SK-N-DZ (cell line): ENCODE results near the gene NOD1.
"Not testable (repeated sequence)": the region's sequence is repeated elsewhere in the genome, so short reads cannot be mapped to it uniquely, and the experiment has no call there.

Source experiments
- DNase-seq: peaks from one replicate; pipeline ENCODE4 v3.0.0-alpha.2; 2015; ENCODE audit warnings: low spot score

The NOD1 gene

DNA sequence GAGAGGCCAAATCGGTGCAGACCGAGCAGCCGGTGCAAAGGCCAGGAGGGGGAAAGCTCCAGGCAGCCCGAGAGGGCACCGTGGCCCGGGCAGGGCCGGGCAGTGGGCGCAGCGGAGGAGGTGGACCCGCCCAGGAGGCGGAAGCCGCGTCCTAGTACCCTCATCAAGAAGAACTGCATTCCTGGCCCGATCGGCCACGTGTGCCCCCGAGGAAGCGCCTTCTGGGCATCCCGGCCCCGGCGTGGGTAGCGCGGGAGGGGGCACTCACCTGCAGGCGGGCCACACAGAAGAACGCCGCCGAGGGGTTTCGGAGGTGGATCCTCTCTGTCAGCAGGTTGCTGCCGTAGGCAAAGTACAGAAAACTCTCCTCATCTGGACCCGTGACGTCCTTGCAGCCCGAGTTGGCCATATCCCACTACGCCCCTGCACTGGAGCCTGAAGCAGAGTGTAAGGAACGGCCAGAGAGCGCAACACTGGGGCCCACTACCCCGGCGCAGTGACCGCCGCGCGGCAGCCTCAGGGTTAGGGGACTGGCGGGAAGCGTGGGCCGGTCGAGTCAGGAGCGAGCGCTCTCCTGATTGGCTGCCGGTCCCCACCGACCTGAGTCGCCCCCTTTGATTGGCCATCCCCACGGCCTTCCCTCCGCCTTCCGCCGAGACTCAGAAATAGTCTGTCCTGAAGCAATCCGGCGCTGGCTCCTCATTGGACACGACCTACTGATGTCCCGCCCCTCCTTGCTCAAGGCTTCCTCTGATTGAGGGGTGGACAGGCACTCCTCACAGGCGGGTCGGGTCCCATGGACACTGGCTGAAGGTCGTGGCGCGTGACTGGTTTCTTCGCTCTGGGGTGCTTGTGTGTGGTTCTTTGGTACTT, 26.0 kb upstream of the NOD1 start, which contains the start of gene GGCT:
GGCT (minus strand) TSS at position 529 of the 873 bp plus-strand sequence; CDS start at position 409, 120 bp downstream.
- DNase-seq = peak; percentile 99

DNA sequence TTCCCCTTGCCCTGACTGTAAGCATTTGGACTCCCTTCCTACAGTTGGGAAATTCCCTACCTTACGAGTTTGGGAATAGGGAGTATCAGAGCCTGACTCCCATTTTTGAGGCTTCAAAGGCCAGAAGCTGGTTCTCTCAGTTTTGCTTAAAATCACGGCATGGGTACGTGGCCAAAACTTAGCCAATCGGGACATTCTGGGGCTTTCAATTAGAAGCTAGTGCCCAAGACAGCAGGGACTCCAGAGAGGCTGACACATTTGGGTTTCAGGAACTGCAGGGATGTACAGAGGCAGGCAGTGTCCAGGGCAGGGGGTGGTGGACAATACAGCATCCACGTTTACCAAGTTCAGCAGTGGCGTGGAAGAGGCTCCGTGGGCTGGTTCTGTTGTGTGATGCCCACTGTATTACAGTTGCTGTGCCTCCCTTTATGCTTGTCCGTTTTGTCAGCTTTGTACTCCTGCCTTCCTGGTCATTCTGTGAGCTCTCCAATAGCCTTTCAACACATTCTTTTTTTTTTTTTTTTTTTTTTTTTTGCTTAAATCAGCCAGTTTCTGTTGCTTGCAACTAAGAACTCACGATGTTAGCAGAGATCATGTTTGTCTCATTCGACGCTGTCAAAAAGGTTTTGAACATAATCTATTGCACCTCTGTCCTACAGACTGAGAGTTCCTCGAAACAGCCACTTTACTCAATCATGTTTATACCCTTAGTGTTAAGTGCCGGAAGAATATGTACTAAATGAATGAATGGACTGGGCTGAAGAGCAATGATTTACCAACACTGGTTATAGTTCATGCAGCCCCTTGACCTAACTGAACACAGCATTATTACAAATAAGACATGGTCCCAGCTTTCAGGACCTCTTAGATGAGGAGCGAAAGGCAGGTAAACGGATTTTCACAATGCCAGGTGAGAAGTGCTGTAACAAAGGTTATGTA, 25.0 kb upstream of the NOD1 start:
- DNase-seq = no peak

DNA sequence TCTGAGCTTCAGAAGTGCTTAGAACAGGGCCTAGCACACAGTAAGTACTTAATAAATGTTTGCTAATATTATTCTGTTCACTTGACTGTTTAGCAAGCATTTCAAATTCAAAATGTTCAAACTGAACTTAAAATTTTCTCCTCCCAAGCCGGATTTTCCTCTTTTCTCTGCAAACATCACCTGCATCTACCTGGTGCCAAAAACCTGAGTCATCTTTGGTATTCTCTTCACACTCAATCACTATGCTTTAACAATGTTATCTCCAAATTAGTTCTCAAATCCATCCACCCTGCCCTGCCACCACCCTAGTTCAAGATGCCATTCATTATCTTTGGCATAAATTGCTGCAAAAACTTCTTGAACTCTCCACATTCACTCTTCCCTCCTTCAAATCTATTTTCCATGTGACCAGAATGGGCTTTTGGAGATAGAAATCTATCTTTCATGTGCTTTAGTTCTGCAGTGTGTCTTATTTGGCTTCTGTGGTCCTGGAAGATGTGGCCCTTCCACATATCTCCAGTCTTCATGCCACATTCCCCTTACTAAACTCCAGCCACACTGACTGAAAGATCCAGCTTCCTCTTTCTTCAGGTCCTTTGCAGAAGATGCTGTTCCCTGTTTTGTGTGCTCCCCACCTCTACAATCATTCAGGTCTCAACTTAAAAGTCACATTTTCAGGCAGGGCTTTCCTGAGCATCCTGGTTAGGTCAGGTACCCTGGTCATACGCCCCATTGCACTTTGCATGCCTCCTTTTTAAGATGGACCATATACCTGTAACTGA, 24.1 kb upstream of the NOD1 start:
- no peak for DNase-seq

DNA sequence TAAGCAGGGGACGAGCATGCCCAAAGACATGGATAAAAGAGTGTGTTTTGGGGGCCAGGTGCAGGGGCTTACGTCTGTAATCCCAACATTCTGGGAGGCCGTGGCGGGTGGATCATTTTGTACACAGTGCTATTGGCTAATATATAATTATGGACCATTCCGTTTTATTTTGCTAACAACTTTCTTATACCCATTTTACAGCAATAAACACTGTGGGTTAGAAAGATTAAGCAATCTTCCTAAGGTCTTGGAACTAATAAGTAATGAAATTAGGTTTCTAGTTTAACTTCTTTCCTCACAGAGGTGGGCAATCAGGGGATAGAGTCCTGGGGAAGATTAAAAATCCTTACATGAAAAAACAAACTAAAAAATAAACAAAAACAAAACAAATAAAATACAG, 22.7 kb upstream of the NOD1 start:
- DNase-seq = no peak

DNA sequence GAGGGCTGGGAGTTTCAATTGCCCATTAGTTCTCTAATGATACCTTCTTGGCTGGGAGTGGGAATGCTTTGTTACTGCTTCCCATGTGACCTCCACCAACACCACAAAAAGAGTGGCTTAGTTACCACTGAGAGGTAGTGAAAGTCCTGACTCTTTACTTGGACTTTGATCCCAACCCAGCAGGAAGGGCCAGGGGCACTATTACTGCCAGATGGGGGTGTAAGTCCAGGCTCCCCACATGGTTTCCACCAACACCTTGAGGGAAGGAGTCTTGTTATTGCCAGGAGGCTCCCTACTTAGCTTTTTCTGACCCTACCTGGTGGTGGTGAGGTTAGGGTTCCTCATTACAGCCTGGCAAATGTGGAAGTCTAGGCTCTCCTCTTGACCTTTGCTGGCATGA, 14.6 kb upstream of the NOD1 start:
- no peak for DNase-seq

DNA sequence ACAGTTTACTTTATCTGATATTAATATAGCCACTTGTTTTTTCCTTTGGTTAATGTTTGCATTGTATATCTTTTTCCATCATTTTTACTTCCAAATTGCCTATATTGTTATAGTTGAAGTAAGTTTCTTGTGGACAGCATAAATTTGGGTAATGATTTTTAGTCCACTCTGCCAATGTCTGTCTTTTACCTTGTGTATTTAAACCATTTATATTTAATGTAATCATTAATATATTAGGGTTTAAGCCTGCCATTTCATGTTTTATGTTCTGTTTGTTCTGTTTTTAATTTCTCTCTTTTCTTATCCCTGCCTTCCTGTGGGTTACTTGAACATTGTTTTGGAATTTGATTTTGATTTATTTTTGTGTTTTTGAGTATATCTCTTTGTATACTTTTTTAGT, 12.8 kb upstream of the NOD1 start:
- DNase-seq = no peak

DNA sequence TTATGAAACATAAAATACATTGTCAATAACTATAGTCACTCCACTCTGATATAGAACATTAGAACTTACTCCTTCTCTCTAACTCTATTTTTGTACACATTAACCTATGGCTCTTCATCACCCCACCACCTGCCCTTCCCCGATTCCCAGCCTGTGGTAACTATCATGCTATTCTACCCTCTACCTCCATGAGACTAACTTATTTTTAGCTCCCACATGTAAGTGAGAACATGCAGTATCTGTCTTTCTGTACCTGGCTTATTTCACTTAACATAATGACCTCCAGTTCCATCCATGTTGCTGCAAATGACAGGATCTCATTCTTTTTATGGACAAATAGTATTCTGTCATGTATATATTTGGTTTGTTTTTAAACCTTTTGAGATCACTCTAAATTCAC, 8.8 kb upstream of the NOD1 start:
- no peak for DNase-seq

DNA sequence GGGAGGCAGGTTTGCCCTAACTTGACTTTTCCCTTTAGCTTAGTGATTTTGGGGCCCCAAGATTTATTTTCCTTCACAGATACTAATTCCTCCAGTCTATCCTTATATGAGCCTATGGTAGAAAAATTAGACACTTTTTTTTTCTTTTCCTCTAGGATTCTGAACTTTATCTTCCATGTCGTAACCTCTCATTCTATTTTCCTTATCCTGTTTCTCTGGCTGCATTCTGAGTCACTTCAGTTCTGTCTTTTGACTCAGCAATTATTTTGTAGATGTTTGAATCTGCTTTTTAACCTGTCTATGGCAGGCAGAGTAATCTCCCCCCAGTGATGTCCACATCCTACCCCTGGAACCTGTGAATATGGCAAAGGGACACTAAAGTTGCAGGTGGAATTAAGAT, 7.1 kb upstream of the NOD1 start:
- no peak for DNase-seq

DNA sequence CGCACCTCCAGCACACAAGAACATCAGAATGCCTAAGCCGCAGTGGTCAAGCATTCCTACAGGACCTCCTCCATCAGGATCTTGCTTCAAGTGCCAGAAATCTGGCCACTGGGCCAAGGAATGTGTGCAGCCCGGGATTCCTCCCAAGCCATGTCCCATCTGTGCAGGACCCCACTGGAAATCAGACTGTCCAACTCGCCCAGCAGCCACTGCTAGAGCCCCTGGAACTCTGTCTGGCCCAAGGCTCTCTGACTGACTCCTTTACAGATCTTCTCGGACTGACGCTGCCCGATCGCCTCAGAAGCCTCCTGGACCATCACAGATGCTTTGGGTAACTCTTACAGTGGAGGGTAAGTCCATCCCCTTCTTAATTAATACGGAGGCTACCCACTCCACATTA, 2.8 kb upstream of the NOD1 start:
- not testable (repeated sequence) for DNase-seq

DNA sequence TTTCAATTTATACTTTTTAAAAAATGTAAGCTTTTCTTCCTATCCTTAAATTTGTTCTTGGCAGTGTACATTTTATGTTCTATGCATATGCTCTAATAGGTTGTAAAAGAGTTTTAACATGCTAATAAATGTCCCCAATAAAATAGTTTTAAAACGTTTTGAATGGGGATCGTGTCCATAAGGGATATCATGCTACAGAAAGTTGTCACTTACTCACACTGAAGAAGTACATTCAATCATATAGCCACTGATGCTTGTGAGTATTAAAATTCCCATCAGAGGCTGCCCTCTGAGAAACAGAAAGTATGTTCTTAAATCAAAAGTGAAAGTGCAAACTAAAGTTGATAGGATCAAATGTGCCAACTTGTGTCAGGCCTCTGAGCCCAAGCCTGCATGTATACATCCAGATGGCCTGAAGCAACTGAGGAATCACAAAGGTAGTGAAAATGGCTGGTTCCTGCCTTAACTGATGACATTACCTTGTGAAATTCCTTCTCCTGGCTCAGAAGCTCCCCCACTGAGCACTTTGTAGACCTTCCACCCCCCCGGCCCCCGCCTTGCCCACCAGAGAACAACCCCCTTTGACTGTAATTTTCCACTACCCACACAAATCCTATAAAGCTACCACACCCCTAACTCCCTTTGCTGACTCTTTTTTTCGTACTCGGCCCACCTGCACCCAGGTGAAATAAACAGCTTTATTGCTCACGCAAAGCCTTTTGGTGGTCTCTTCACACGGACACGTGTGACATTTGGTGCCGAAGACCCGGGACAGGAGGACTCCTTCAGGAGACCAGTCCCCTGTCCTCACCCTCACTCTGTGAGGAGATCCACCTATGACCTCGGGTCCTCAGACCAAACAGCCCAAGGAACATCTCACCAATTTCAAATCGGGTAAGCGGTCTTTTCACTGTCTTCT, 877 bp upstream of the NOD1 start:
- no peak for DNase-seq

DNA sequence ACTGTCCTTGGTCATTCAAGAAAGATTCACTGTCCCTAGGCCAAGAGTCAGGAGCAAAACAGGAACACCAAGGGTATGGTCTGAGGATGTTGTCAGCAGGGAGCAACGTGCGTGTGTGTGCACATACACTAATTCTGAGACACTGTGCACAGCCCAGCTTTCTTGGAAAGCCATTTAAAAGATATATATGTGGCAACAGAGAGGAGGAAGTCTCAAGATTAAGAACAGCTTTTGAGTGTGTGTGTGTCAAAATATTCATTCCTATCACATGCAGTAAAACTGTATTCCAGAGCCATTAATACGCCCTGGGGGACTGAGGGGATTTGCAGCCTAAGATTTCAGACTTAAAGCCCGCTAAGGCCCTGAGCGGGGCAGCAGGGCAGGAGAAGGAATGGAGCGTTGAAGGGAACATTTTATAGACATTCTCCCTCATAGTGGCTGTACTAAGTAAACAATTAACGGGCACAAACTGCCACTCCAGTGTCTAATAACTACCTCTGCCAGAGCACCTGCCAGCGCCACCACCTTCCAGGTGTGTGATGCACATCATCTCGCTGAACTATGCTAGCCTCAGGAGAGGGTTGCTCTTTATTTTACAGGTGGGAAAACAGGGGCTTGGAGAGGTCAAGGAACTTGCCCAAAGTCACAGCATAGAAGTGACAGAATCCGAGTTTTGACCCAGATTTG, 2.0 kb downstream of the NOD1 start:
- no peak for DNase-seq

DNA sequence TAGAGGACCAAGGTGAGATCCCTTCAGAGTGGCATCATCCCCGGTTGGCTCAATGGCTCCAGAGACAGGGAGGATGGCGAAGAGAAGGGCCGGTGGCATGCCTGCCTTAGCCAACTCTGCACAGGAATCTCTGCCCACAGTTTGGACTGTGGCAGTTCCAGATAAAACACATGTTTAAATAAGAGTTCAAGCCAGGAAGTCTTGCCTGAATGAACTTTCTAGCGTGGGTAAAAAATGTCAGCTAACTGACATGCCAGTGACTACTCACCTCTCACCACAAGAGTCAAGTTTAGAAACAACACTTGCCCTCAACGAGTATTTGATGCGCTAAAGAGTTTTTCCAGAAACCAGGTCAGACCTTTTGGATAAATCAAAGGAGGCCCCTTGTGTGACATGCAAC, 3.0 kb downstream of the NOD1 start:
- DNase-seq = no peak

DNA sequence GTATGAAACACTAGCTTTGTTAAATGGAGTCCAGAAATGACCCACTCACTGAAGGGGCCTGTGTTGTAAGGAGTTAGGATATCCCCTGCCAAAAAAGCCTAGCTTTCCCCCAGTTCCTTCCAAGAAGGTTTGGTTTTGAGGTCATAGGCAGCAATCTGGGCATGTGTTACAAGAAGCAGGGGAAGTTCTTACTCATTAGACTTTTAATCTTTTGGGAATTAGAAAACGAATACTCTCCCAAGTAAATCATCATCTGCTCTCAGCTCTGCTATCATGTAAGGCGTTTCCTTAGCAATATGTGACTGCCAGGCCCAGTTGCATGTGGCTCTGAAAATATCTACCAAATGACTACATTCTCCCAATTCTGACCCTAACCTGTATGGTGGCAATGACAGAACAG, 3.7 kb downstream of the NOD1 start:
- no peak for DNase-seq

DNA sequence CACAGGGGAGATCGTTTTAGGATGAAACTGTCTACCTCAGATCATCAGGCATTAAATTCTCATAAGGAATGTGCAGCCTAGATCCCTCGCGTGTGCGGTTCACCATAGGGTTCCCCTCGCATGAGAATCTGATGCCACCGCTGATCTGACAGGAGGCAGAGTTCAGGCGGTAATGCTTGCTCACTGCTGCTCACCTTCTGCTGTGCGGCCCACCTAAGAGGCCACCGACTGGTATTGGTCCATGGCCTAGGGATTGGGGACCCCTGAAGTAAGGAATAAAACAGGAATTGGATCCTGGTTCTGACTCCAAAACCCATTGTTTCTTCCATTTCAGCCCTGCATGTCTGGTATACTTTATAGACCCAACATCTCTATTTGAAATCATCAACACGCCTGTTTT, 4.1 kb downstream of the NOD1 start:
- DNase-seq = no peak

DNA sequence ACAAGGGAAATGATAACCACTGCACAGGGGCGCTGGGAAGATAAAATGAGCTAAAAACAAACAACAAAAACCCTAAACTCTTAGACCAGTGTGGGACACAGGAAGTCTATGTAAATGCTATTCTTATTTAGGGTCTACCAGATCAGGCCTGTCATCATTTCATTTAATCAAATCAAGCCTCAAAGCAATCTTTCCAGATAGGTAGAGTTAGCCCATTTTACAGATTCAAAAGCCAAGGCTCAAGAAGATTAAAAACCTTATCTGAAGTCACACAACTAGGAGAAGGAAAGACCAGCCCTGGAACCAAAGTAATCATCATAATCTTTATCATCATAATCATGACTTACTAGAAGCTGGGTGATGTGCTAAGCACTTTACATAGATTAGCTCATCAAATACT, 4.7 kb downstream of the NOD1 start:
- no peak for DNase-seq

DNA sequence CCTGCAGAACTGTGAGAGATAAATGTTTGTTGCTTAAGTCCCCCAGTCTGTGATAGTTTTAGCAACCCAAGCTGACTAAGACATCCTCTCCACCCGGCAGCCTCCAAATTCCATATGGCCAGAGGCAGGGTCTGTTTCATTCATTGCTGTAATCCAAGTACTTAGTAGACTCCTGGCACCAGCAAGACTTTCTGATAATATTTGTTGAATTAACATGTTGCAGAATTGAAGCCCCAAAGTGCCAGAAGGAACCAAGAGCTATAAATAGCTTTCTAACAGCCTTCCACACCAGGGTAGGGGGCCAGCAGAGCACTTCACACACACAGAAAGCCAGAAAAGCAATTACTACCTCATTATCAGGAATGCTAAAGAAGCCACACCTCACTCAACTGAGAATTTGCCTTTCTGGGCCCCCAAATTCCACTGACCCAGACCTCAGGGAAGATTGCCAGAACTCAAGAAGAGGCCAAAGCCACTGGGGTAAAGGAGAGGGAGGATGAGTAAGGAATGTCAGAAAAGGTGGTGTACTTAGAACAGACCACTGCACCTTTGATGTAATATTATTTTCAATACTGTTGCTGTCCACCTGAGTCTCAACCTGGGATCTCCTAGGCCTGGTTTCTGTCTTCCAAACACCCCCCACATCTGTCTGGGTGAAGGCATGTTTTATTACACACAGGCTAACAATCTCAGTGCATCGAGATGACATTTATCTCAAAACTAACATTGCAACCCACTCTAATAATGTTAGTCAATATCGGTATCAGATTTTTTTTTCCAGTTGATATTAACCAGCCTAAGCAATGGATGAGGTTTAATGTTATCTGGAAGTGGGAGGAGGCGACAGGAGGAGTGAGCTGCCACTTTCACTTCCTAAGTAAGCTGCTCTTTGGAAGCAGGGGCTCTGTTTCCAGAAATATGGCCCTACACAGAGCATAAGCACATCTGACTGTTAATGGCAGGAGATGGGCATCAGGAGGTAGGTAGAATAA, 5.5 kb downstream of the NOD1 start:
- peak; percentile 35 for DNase-seq

DNA sequence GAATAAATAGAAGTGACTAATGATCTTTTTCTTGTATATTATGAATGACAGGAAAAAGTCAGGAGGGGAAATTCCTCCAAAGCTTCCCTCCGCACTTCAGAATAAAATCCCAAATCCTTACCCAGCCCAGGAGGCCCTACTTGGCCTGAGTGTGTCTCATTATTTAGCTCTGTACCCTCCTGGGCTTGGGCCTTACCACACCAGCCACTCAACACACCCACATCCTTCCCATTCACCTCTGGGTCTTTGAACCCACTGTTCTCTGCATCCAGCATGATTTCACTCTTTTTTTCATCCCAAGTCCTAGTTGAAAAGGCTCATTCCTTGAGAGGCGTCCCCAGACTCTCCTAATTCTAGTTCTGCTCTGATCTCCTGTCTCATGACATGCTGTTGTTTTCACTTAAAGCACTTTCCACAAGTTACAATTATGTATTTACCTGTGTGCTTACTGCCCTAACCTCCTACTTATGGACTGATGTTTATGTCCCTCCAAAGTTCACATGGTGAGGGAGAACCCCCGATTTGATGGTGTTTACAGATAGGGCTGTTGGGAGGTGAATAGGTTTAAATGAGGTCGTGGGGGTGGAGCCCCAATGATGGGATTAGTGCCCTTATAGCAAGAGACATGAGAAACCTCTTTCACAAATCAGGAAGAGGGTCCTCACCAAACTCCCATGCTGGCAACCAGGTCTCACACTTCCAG, 6.4 kb downstream of the NOD1 start:
- no peak for DNase-seq

DNA sequence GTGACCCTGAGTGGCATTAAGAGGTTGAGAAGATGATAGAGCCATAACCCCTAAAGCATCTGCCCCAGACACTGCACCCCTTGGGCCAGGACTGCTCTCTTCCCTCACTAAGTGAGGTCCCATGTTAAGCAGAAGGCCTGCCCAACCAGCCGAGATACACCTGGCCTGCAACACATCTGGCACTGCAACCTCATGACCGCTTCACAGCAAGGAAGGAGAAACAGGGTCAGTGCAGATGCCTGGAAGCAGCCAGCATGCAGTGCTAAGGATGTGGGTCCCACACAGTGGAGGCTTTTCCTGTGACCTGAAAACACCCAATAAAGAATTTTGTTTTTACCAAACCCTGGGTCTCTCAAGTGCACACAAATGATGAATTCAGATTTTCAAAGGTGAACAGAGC, 7.4 kb downstream of the NOD1 start:
- no peak for DNase-seq
